ENCODE measurements around the gene APBA2.

DNA sequence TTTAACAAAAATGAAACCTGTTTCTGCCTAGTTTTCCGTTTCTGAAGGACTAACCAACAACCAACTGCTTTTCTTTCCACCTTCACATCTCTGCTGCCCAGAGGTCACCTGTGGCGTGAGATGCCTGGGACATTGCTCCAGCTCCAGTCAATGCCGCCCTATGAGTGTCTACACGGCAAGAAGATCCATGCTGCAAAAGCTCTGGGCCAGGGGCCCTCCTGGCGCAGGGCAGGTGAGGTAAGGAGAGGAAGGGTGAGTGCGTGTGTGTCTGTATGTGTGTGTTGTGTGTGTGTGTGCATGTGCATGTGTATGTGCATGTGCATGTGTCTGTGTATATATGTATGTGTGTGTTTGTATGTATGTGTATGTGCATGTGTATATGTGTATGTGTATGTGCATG is 252.5 kb downstream of the APBA2 start:
- TF ChIP-seq, protein P1, sequence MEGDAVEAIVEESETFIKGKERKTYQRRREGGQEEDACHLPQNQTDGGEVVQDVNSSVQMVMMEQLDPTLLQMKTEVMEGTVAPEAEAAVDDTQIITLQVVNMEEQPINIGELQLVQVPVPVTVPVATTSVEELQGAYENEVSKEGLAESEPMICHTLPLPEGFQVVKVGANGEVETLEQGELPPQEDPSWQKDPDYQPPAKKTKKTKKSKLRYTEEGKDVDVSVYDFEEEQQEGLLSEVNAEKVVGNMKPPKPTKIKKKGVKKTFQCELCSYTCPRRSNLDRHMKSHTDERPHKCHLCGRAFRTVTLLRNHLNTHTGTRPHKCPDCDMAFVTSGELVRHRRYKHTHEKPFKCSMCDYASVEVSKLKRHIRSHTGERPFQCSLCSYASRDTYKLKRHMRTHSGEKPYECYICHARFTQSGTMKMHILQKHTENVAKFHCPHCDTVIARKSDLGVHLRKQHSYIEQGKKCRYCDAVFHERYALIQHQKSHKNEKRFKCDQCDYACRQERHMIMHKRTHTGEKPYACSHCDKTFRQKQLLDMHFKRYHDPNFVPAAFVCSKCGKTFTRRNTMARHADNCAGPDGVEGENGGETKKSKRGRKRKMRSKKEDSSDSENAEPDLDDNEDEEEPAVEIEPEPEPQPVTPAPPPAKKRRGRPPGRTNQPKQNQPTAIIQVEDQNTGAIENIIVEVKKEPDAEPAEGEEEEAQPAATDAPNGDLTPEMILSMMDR (IDR thresholded peaks at IDR 0.05; ENCODE audit: borderline replicate concordance, extremely low read depth, low read length, poor library complexity, severe bottlenecking), result no peak
- TF ChIP-seq EZH2 (IDR thresholded peaks at IDR 0.05; ENCODE audit: borderline replicate concordance, low read depth, low read length, severe bottlenecking), result no peak

All from DND-41 (cell line).